ENCODE data around the gene SPIN2A. TPM values are rescaled to one million over a fixed set of nuclear protein-coding genes. Genes with fewer than 3 reads are reported as not detected.
A peak's percentile ranks its signal among the peaks of the same experiment; 100 is the strongest.
"Not testable (repeated sequence)": the region's sequence is repeated elsewhere in the genome, so short reads cannot be mapped to it uniquely, and the experiment has no call there.

The SPIN2A gene
- total RNA-seq, 1 donor from 2014 or later, result 0.74 TPM

DNA sequence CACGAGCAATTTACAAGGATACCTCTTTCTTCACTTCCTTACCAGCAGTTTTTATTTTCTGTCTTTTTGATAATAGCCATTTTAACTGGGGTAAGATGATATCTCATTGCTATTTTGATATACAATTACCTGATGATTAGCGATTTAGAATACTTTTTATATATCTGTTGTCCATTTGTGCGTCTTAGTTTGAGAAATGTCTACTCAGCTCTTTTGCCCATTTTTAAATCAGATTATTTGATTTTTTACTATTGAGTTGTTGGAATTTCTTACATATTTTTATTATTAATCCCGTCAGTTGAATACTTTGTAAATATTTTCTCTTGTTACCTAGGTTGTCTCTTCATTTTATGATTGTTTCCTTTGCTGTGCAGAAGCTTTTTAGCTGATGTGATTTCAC lies 1.5 kb upstream of the SPIN2A start:
- no peaks in the 10 kb centered on the region for H3K27me3 ChIP-seq (ENCODE audit: low read depth)
- H3K4me3 ChIP-seq, result no peak overlapping the region
- H3K4me1 ChIP-seq, result no peaks in the 10 kb centered on the region
- TF ChIP-seq, protein P1, sequence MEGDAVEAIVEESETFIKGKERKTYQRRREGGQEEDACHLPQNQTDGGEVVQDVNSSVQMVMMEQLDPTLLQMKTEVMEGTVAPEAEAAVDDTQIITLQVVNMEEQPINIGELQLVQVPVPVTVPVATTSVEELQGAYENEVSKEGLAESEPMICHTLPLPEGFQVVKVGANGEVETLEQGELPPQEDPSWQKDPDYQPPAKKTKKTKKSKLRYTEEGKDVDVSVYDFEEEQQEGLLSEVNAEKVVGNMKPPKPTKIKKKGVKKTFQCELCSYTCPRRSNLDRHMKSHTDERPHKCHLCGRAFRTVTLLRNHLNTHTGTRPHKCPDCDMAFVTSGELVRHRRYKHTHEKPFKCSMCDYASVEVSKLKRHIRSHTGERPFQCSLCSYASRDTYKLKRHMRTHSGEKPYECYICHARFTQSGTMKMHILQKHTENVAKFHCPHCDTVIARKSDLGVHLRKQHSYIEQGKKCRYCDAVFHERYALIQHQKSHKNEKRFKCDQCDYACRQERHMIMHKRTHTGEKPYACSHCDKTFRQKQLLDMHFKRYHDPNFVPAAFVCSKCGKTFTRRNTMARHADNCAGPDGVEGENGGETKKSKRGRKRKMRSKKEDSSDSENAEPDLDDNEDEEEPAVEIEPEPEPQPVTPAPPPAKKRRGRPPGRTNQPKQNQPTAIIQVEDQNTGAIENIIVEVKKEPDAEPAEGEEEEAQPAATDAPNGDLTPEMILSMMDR (IDR thresholded peaks at IDR 0.05), result no peak
- no peaks in the 10 kb centered on the region for H3K36me3 ChIP-seq
- no peak overlapping the region for H3K27ac ChIP-seq
- no peak for DNase-seq
- no peak for ATAC-seq
- intact Hi-C loops (cut with DNase I), result no loop called here
- no peaks in the 10 kb centered on the region for H3K9me3 ChIP-seq

DNA sequence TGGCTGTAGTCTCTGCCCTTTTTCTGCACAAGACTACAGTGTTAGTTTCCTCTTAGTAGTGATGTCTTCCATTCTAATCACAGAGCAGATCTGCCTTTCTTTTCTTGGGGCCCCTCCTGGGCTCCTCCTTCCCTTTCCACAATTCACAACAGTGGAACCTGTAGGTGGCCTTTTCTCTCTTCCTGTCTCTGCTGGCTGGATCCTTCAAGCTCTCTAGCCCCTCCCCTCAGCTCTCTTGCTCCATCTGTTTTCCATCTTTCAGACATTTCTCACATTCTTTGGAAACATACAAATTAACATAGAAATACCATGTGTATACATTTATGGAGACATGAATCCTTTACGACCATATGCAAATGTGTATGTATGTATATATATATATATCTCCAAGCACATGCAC lies 304 bp upstream of the SPIN2A start:
- Histone ChIP-seq H3K4me3 (peak overlapping the region; percentile 21), H3K27ac (no peak overlapping the region), H3K4me1 (no peaks in the 10 kb centered on the region), H3K36me3 (no peaks in the 10 kb centered on the region), H3K9me3 (no peaks in the 10 kb centered on the region), H3K27me3 (ENCODE audit: low read depth) (no peaks in the 10 kb centered on the region)
- no peak for DNase-seq
- intact Hi-C loops (cut with DNase I), result no loop called here
- TF ChIP-seq, protein P1 (IDR thresholded peaks at IDR 0.05), result no peak
- no peak for ATAC-seq

DNA sequence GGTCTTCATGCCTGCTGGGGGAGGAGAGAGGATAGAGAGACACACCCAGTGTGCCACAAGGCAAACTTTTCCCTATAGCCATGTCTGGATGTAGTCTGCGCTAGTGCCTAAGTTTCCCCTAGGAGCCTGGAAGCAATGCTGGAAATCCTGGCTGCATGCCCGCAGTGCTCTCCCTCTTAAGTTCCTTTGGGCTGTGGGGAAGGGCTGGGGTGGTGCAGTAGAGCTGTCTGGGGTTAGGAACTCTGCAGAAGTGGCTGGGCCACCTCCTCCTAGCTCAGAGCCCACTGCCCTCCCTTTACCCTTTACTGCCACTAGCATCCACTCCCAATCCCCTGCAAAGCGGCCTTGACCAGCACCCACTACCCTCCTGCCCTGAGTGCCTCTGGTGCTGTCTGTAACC lies 608 bp downstream of the SPIN2A start:
- H3K27ac ChIP-seq; H3K4me3 ChIP-seq; H3K4me1 ChIP-seq; H3K27me3 ChIP-seq (ENCODE audit: low read depth); H3K9me3 ChIP-seq; DNase-seq; H3K36me3 ChIP-seq; intact Hi-C loops (cut with DNase I): not testable (repeated sequence)
- ATAC-seq, result peak in 1 of 2 donors; percentile 9

DNA sequence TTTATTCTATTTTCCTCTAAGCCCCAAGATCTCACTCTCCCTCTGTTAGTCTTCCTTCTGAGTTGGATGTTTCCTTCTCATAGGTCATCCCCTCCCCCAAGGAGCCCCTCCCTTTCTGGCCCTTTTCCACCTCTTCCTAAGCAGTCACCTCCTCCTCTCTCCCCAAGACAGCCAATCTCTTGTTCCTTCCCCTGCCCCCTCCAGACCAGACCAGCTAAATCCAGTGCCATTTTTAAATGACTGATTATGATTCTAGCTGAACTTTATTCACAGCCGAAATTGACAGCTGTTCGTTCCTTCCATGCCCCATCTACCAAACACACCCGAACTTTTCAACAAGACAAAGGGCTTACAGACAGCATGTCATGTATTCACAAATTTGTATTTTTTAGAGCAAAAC lies 1.9 kb downstream of the SPIN2A start:
- Histone ChIP-seq H3K27ac (no peak overlapping the region), H3K4me3 (no peak overlapping the region), H3K36me3 (no peaks in the 10 kb centered on the region), H3K9me3 (no peaks in the 10 kb centered on the region), H3K27me3 (ENCODE audit: low read depth) (no peaks in the 10 kb centered on the region), H3K4me1 (no peaks in the 10 kb centered on the region)
- ATAC-seq (no peak), DNase-seq (no peak)
- TF ChIP-seq, protein P1 (IDR thresholded peaks at IDR 0.05), result no peak
- intact Hi-C loops (cut with DNase I), result no loop called here

DNA sequence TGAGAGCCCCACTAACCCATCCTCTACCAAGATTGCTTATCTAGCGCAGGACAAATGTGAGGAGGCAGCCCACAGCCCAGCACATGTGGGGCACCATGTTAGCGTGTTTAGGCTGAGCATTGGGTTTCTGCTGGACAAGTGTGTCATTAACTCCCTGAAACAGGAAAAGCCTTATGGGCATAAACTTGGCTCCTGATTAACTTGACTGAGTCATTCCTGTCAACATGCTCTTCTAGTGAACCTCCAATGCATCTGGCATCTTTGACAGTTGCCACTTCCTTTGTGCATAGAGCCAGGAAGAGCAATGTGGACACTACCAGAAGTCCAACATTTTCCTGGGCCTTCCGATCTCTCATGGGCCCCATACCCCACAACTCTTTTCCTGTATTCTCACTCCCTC lies 2.5 kb downstream of the SPIN2A start:
- Histone ChIP-seq H3K27ac (no peak overlapping the region), H3K9me3 (no peaks in the 10 kb centered on the region), H3K4me1 (no peaks in the 10 kb centered on the region), H3K4me3 (no peak overlapping the region), H3K36me3 (no peaks in the 10 kb centered on the region), H3K27me3 (ENCODE audit: low read depth) (no peaks in the 10 kb centered on the region)
- TF ChIP-seq, protein P1 (IDR thresholded peaks at IDR 0.05), result no peak
- ATAC-seq, result no peak
- intact Hi-C loops (cut with DNase I), result no loop called here
- DNase-seq, result no peak

DNA sequence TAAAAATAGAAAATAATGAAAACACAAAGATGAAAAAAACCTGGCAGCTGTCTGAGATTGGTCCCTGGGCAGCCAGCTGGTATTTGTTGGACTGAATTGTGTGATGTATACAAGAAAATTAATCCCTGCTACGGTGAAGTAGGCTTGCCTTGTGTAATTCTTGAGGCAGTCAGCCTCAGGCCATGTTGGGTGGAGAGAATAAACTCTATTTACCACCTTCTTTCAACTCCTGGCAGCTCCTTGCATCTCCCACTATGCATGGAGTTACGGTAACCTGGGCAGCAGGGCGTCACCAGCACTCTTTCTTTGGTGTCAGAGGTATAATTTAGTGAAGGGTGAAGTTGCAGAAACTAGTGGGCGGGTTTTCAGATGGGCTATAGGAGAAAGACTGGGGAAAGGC lies 3.5 kb downstream of the SPIN2A start:
- intact Hi-C loops (cut with DNase I), result no loop called here
- H3K9me3 ChIP-seq, result no peaks in the 10 kb centered on the region
- DNase-seq (no peak), ATAC-seq (no peak)
- H3K4me3 ChIP-seq, result no peak overlapping the region
- H3K27ac ChIP-seq, result no peak overlapping the region
- no peaks in the 10 kb centered on the region for H3K36me3 ChIP-seq
- no peaks in the 10 kb centered on the region for H3K27me3 ChIP-seq (ENCODE audit: low read depth)
- TF ChIP-seq, protein P1 (IDR thresholded peaks at IDR 0.05), result no peak
- H3K4me1 ChIP-seq, result no peaks in the 10 kb centered on the region

DNA sequence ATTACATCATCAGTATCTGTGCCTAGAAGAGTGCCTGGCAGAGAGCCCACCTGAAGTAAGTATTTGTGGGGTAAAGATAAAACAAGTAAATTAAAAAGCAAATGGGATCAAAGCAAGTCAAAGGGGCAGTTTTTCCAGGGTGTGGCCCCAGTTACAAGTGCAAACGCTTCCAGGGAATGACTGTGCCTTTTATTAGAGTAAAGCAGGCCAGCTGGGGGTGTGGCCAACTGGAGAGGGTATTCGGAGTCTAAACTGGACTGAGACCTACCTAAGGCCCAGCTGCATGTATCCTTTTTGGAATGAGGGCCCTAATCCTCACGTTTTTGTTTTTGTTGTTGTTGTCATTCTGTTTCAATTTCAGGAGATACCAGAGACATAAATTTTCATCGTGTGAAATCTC lies 3.9 kb downstream of the SPIN2A start:
- intact Hi-C loops (cut with DNase I); H3K9me3 ChIP-seq; H3K27ac ChIP-seq; H3K4me1 ChIP-seq; H3K27me3 ChIP-seq (ENCODE audit: low read depth); H3K4me3 ChIP-seq; H3K36me3 ChIP-seq; DNase-seq; ATAC-seq: not testable (repeated sequence)

Measured in lower lobe of right lung (tissue), 2 donors.